ENCODE measurements around the gene PRELID2.

Gene PRELID2

GRCh38 chr5:145762833-145763232, 72.3 kb downstream of the PRELID2 start:
- TF ChIP-seq, protein P1, sequence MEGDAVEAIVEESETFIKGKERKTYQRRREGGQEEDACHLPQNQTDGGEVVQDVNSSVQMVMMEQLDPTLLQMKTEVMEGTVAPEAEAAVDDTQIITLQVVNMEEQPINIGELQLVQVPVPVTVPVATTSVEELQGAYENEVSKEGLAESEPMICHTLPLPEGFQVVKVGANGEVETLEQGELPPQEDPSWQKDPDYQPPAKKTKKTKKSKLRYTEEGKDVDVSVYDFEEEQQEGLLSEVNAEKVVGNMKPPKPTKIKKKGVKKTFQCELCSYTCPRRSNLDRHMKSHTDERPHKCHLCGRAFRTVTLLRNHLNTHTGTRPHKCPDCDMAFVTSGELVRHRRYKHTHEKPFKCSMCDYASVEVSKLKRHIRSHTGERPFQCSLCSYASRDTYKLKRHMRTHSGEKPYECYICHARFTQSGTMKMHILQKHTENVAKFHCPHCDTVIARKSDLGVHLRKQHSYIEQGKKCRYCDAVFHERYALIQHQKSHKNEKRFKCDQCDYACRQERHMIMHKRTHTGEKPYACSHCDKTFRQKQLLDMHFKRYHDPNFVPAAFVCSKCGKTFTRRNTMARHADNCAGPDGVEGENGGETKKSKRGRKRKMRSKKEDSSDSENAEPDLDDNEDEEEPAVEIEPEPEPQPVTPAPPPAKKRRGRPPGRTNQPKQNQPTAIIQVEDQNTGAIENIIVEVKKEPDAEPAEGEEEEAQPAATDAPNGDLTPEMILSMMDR (IDR thresholded peaks at IDR 0.05; ENCODE audit: insufficient read depth, low read depth, low read length, missing control alignments), result no peak
- no peak for DNase-seq (ENCODE audit: low read depth)
- no peak overlapping the region for H3K4me3 ChIP-seq (ENCODE audit: low read depth, low read length)

DNA sequence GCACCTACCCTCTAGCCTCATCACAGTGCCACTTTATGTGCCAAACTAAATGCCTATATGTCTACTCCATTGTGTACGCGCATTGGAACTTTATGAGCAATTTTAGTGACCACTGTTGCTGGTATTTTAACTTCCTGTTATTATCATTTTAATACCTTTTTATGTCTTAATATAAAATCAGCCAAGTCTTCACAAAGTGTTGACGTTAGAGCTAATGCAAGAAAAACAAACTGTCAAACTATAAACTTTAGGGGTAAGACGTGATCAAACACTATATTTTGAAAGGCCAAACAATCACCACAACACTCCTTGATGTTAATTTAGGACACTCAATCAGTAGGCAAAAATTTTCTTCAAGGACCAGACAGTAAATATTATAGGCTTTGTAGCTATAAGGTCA, 73.9 kb downstream of the PRELID2 start:
- H3K4me3 ChIP-seq (ENCODE audit: low read depth, low read length), result no peak overlapping the region
- TF ChIP-seq, protein P1 (IDR thresholded peaks at IDR 0.05; ENCODE audit: insufficient read depth, low read depth, low read length, missing control alignments), result no peak
- DNase-seq (ENCODE audit: low read depth), result no peak

- no peak overlapping the region for H3K4me3 ChIP-seq (ENCODE audit: low read depth, low read length)
- DNase-seq (ENCODE audit: low read depth), result no peak
- TF ChIP-seq, protein P1 (IDR thresholded peaks at IDR 0.05; ENCODE audit: insufficient read depth, low read depth, low read length, missing control alignments), result no peak
These were observed 74.5 kb downstream of the PRELID2 start for GRCh38 chr5:145760660-145761059.

DNA sequence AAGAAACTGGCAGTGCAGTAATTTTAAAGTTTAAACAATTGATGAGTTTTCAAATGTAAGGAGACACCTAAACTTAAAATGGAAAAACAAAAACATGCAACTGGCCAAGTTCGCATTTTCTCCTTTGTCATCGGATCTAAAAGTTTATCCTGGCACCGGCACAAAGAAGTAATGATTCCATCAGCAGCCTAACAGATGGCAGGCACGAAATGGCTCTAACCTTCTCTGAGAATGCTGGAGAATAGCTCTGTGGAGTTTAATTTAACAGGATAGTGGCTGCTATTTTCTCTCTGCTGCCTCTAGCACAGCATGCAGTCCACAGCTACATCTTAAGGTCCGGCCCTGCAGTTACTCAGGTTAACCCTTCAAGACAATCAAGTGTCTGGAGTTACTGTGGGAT, 82.2 kb downstream of the PRELID2 start:
- DNase-seq (ENCODE audit: low read depth), result no peak
- TF ChIP-seq, protein P1 (IDR thresholded peaks at IDR 0.05; ENCODE audit: insufficient read depth, low read depth, low read length, missing control alignments), result no peak
- no peak overlapping the region for H3K4me3 ChIP-seq (ENCODE audit: low read depth, low read length)

DNA sequence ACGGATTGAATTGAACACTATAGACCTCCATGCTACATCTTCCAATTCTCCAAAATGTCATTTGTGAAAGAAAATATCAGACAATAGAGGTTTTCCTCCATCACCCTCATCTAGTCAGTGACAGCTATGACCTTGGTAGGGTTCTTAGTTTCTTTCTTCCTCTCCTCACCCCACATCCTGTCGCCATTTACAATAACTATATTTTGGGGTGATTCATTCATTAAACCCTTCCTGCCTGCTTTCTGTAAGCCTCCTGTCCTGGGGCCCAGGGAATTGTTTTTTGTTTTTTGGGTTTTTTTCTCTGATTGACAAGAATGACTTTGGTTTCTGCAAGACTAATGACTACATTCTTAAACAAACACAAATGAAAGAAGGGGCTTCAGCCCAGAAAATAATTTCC, 82.6 kb downstream of the PRELID2 start:
- no peak for DNase-seq (ENCODE audit: low read depth)
- TF ChIP-seq, protein P1 (IDR thresholded peaks at IDR 0.05; ENCODE audit: insufficient read depth, low read depth, low read length, missing control alignments), result no peak
- no peak overlapping the region for H3K4me3 ChIP-seq (ENCODE audit: low read depth, low read length)

DNA sequence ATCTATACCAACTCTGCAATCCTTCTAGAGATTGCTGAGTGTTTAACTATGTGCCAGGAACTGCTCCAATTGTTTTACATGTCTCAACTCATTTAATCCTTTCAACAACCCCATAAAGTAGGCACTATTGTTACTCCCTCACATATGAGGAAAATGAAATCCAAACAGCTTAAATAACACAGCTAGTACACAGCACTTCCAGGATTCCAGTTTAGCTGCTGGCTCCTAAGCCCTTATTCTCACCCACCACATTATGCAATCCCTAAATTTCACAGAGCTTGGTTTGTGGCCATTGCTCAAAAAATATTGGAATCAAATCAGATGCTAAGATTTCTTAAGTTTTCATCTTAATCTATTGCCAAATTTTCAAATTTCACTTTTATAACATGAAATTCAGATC, 84.9 kb downstream of the PRELID2 start:
- DNase-seq (ENCODE audit: low read depth), result no peak
- TF ChIP-seq, protein P1 (IDR thresholded peaks at IDR 0.05; ENCODE audit: insufficient read depth, low read depth, low read length, missing control alignments), result no peak
- no peak overlapping the region for H3K4me3 ChIP-seq (ENCODE audit: low read depth, low read length)

GRCh38 chr5:145743396-145744061, 91.6 kb downstream of the PRELID2 start:
- TF ChIP-seq, protein P1 (IDR thresholded peaks at IDR 0.05; ENCODE audit: insufficient read depth, low read depth, low read length, missing control alignments), result no peak
- no peak for DNase-seq (ENCODE audit: low read depth)
- no peak overlapping the region for H3K4me3 ChIP-seq (ENCODE audit: low read depth, low read length)

Data from GM12865 (cell line).